Liver (tissue), 3 donors: Measurements from ENCODE around the gene RGS4.

ENCODE experiments used
- FOXA1 ChIP-seq: IDR thresholded peaks from 2 replicates; pipeline ENCODE4 v1.6.1; 2016; ENCODE audit warnings: antibody characterized with exemption
- FOXA2 ChIP-seq: IDR thresholded peaks from 2 replicates; pipeline ENCODE4 v1.6.1; 2016; ENCODE audit warnings: antibody characterized with exemption
- HNF4A ChIP-seq, 2 donors: conservative IDR thresholded peaks; 2 replicates each; pipeline ENCODE4 v1.6.1; 2016; ENCODE audit warnings: antibody characterized with exemption in 2 of 2, mild to moderate bottlenecking in 2 of 2
- JUND ChIP-seq, 2 donors: IDR thresholded peaks; 2 replicates each; pipeline ENCODE4 v1.6.1; 2016; ENCODE audit warnings: antibody characterized with exemption in 2 of 2
- NR2F2 ChIP-seq: IDR thresholded peaks from 2 replicates; pipeline ENCODE4 v1.6.1; 2016; ENCODE audit warnings: antibody characterized with exemption
- RAD21 ChIP-seq, 2 donors: IDR thresholded peaks; 2 replicates each; pipeline ENCODE4 v1.6.1; 2016; ENCODE audit warnings: antibody characterized with exemption in 2 of 2, mild to moderate bottlenecking in 2 of 2
- RXRA ChIP-seq, 2 donors: IDR thresholded peaks; 2 replicates each; pipeline ENCODE4 v1.6.1; 2017 to 2018; ENCODE audit warnings: antibody characterized with exemption in 2 of 2, mild to moderate bottlenecking in 1 of 2
- TAF1 ChIP-seq: conservative IDR thresholded peaks from 2 replicates; pipeline ENCODE4 v1.6.1; 2016; ENCODE audit warnings: antibody characterized with exemption, mild to moderate bottlenecking
- YY1 ChIP-seq: IDR thresholded peaks from 2 replicates; pipeline ENCODE4 v1.6.1; 2016; ENCODE audit warnings: antibody characterized with exemption, mild to moderate bottlenecking
- TF ChIP-seq, protein P1 (sequence below): fragments of 150-350 bp; IDR thresholded peaks from 2 replicates; pipeline ENCODE4 v1.5.1; 2017; ENCODE audit warnings: improper control_type of control experiment, low read depth, low read length; ENCODE audit not compliant: missing input control
- TF ChIP-seq, protein P2 (sequence below): IDR thresholded peaks from 2 replicates; pipeline ENCODE4 v1.6.1; 2016; ENCODE audit warnings: antibody characterized with exemption
- TF ChIP-seq, protein P3 (sequence below): IDR thresholded peaks from 2 replicates; pipeline ENCODE4 v1.6.1; 2016; ENCODE audit warnings: antibody characterized with exemption, mild to moderate bottlenecking
- TF ChIP-seq, protein P4 (sequence below): IDR thresholded peaks from 2 replicates; pipeline ENCODE4 v1.6.1; 2016; ENCODE audit warnings: antibody characterized with exemption
- donor health status: healthy.
- donor health status: healthy.

DNA sequence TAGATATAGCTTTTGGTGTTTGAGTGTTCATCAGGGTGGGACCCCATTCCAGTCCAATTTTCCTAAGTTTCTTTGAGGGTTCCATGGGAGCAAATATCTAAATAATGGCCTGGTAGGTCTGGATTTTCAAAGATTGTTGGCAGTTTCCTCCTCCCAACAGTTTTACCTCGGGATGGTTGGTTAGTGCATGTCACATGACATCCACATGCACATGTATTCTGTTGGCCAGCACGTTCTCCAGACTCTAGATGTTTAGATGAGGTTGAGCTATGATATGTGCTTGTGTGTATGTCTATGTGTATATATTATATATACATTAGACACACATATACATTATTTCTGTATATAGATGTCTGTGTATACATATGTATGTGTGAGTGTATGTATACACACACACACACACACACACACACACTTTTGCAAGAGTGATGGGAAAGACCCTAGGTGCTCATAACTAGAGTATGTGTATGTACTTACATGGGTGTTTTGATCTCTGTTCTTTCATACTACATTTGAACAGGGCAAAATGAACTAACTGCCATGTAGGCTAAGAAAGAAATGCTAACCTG lies 5.6 kb downstream of the RGS4 start:
- TF ChIP-seq, protein P1, sequence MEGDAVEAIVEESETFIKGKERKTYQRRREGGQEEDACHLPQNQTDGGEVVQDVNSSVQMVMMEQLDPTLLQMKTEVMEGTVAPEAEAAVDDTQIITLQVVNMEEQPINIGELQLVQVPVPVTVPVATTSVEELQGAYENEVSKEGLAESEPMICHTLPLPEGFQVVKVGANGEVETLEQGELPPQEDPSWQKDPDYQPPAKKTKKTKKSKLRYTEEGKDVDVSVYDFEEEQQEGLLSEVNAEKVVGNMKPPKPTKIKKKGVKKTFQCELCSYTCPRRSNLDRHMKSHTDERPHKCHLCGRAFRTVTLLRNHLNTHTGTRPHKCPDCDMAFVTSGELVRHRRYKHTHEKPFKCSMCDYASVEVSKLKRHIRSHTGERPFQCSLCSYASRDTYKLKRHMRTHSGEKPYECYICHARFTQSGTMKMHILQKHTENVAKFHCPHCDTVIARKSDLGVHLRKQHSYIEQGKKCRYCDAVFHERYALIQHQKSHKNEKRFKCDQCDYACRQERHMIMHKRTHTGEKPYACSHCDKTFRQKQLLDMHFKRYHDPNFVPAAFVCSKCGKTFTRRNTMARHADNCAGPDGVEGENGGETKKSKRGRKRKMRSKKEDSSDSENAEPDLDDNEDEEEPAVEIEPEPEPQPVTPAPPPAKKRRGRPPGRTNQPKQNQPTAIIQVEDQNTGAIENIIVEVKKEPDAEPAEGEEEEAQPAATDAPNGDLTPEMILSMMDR = no peak
- TF ChIP-seq HNF4A (conservative IDR thresholded peaks at IDR 0.05) (no peak), RAD21 (IDR thresholded peaks at IDR 0.05) (no peak), FOXA1 (no peak), RXRA (IDR thresholded peaks at IDR 0.05) (no peak), JUND (IDR thresholded peaks at IDR 0.05) (no peak), TAF1 (no peak), NR2F2 (no peak), FOXA2 (no peak), YY1 (no peak)
- TF ChIP-seq, protein P2, sequence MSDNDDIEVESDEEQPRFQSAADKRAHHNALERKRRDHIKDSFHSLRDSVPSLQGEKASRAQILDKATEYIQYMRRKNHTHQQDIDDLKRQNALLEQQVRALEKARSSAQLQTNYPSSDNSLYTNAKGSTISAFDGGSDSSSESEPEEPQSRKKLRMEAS = no peak
- TF ChIP-seq, protein P3, sequence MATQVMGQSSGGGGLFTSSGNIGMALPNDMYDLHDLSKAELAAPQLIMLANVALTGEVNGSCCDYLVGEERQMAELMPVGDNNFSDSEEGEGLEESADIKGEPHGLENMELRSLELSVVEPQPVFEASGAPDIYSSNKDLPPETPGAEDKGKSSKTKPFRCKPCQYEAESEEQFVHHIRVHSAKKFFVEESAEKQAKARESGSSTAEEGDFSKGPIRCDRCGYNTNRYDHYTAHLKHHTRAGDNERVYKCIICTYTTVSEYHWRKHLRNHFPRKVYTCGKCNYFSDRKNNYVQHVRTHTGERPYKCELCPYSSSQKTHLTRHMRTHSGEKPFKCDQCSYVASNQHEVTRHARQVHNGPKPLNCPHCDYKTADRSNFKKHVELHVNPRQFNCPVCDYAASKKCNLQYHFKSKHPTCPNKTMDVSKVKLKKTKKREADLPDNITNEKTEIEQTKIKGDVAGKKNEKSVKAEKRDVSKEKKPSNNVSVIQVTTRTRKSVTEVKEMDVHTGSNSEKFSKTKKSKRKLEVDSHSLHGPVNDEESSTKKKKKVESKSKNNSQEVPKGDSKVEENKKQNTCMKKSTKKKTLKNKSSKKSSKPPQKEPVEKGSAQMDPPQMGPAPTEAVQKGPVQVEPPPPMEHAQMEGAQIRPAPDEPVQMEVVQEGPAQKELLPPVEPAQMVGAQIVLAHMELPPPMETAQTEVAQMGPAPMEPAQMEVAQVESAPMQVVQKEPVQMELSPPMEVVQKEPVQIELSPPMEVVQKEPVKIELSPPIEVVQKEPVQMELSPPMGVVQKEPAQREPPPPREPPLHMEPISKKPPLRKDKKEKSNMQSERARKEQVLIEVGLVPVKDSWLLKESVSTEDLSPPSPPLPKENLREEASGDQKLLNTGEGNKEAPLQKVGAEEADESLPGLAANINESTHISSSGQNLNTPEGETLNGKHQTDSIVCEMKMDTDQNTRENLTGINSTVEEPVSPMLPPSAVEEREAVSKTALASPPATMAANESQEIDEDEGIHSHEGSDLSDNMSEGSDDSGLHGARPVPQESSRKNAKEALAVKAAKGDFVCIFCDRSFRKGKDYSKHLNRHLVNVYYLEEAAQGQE = no peak
- TF ChIP-seq, protein P4, sequence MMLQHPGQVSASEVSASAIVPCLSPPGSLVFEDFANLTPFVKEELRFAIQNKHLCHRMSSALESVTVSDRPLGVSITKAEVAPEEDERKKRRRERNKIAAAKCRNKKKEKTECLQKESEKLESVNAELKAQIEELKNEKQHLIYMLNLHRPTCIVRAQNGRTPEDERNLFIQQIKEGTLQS = no peak
